PC-9 (cell line): ENCODE results near the gene AGAP2. TPM values are rescaled to one million over a fixed set of nuclear protein-coding genes. Genes with fewer than 3 reads are reported as not detected.

Experiments used
- BruUV-seq: library from RNA; stranded (reverse); fragments of 400-500 nt; replicated peaks from 2 replicates; lab custom pipeline; 2021; lab: Mats Ljungman, UMichigan
- CTCF ChIA-PET: fragments of 300-600 bp; sonication (Branson Sonifier 250); formaldehyde crosslinking; loops from one replicate; lab custom pipeline; 2022; ENCODE audit warnings: antibody characterized with exemption; lab: Charles Lee
- POLR2A ChIA-PET: fragments of 300-600 bp; sonication (Branson Sonifier 250); formaldehyde crosslinking; loops from one replicate; lab custom pipeline; 2022; ENCODE audit warnings: antibody characterized with exemption; ENCODE audit not compliant: unreplicated experiment; lab: Charles Lee
- DNase-seq, 2 experiments: peaks; one replicate each; pipeline versions ENCODE4 v3.0.0 to v3.0.0-alpha.2; 2015 to 2022; ENCODE audit warnings: mixed read lengths in 1 of 2
- H2AFZ ChIP-seq: fragments of 200-600 bp; sonication (generic); 2 replicates; pipeline ENCODE4 v1.8.1; 2017; ENCODE audit warnings: antibody characterized with exemption
- H3F3A ChIP-seq: fragments of 200-600 bp; sonication (generic); 2 replicates; pipeline ENCODE4 v1.8.1; 2017; ENCODE audit warnings: antibody characterized with exemption, mild to moderate bottlenecking, low read depth; ENCODE audit not compliant: insufficient read depth
- H3K27ac ChIP-seq: fragments of 200-600 bp; sonication (generic); 2 replicates; pipeline ENCODE4 v1.6.1; 2016; ENCODE audit warnings: mixed run types
- H3K27me3 ChIP-seq: fragments of 200-600 bp; sonication (generic); 2 replicates; pipeline ENCODE4 v1.6.1; 2016; ENCODE audit warnings: low read depth, mixed run types; ENCODE audit not compliant: insufficient read depth
- H3K36me3 ChIP-seq: fragments of 200-600 bp; sonication (generic); 2 replicates; pipeline ENCODE4 v1.6.1; 2016; ENCODE audit warnings: low read depth, mixed run types
- H3K4me1 ChIP-seq: fragments of 200-600 bp; sonication (generic); replicated peaks from 2 replicates; pipeline ENCODE4 v1.6.1; 2016; ENCODE audit warnings: mixed run types; ENCODE audit not compliant: insufficient read depth
- H3K4me2 ChIP-seq: fragments of 200-600 bp; sonication (generic); 2 replicates; pipeline ENCODE4 v1.6.1; 2017; ENCODE audit warnings: mixed run types
- H3K4me3 ChIP-seq: fragments of 200-600 bp; sonication (generic); 2 replicates; pipeline ENCODE4 v1.6.1; 2016; ENCODE audit warnings: mixed run types
- H3K79me2 ChIP-seq: fragments of 200-600 bp; sonication (generic); 2 replicates; pipeline ENCODE4 v1.6.1; 2017; ENCODE audit warnings: low read depth, mixed run types
- H3K9me2 ChIP-seq: fragments of 200-600 bp; sonication (generic); 2 replicates; pipeline ENCODE4 v1.8.1; 2017; ENCODE audit warnings: mild to moderate bottlenecking; ENCODE audit not compliant: insufficient read depth
- H3K9me3 ChIP-seq: fragments of 200-600 bp; sonication (generic); 2 replicates; pipeline ENCODE4 v1.8.1; 2016; ENCODE audit warnings: low read depth; ENCODE audit not compliant: insufficient read depth
- H4K20me1 ChIP-seq: fragments of 200-600 bp; sonication (generic); 2 replicates; pipeline ENCODE4 v1.8.1; 2017; ENCODE audit not compliant: insufficient read depth
- EZH2 ChIP-seq: fragments of 200-600 bp; sonication (generic); IDR thresholded peaks from 2 replicates; pipeline ENCODE4 v1.8.0; 2017; ENCODE audit warnings: antibody characterized with exemption, low read depth
- intact Hi-C: fragments of 100-400 bp; cut with micrococcal nuclease; formaldehyde crosslinking; loops from one replicate; pipeline ENCODE4 v1.10.0; 2022; ENCODE audit not compliant: unreplicated experiment
- total RNA-seq: library from RNA; stranded (reverse); gene quantifications from 2 replicates; pipeline ENCODE4 v1.2.3, GENCODE V29; 2021
- TF ChIP-seq, protein P1 (sequence below): fragments of 200-600 bp; sonication (generic); conservative IDR thresholded peaks from 2 replicates; pipeline ENCODE4 v1.6.1; 2017; ENCODE audit warnings: mixed run types, antibody characterized with exemption, mild to moderate bottlenecking, moderate library complexity

Gene AGAP2
- total RNA-seq, 1 experiment from 2014 or later: 0.50 TPM

DNA sequence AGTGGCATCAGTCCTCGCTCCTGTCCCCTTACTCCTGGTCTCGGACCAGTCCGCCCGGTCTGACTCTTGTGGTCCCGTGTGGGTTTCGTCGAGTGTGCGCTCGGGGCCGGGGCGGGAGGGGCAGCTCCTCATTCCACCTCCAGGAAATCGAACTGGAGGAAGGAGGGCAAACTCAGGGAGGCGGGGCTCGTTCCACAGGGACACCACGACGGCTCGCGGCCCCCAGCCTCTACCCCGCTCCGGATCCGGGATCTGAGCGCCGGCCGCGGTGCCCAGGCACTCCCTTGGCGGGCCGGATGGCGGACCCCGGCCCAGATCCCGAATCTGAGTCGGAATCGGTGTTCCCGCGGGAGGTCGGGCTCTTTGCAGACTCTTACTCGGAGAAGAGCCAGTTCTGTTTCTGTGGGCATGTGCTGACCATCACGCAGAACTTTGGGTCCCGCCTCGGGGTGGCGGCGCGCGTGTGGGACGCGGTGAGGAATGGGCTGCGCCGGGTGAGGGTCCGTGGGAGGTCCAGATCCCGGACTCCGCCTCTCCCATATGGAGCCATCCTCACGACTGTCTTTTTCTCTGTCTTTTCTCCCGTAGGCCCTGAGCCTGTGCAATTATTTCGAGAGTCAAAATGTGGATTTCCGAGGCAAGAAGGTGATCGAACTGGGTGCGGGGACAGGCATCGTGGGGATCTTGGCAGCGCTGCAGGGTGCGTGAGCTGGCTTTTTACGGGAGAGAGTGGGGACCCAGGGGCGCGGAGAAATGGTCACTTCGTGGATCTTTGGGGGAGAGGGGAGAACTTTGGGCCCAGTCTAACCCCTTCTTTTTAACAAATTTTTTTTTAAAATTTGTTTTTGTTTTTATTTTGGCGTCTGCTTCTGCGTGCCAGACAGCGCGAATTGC, 34.1 kb upstream of the AGAP2 start, which contains the start of gene EEF1AKMT3:
EEF1AKMT3 (plus strand) TSS at position 186 of the 894 bp plus-strand sequence; CDS start at position 297, 111 bp downstream.
- no peak for DNase-seq
- Histone ChIP-seq H3K36me3 (no peaks in the 10 kb centered on the region), H3F3A (peaks cover 3% of the 10 kb centered on the region; the same call in 1 of the 2 replicates), H3K4me1 (peaks cover 8% of the 10 kb centered on the region; the same call in 1 of the 2 replicates), H3K9me2 (no peaks in the 10 kb centered on the region), H3K79me2 (peaks cover 19% of the 10 kb centered on the region), H3K4me2 (peak within 1 kb of the TSS; percentile 84), H3K27me3 (no peaks in the 10 kb centered on the region), H3K9me3 (no peaks in the 10 kb centered on the region), H3K27ac (peak within 1 kb of the TSS; percentile 75), H3K4me3 (peak within 1 kb of the TSS; percentile 68), H2AFZ (peak within 1 kb of the TSS; percentile 94), H4K20me1 (no peaks in the 10 kb centered on the region; the same call in 1 of the 2 replicates)
- TF ChIP-seq EZH2: no peak
- TF ChIP-seq, protein P1, sequence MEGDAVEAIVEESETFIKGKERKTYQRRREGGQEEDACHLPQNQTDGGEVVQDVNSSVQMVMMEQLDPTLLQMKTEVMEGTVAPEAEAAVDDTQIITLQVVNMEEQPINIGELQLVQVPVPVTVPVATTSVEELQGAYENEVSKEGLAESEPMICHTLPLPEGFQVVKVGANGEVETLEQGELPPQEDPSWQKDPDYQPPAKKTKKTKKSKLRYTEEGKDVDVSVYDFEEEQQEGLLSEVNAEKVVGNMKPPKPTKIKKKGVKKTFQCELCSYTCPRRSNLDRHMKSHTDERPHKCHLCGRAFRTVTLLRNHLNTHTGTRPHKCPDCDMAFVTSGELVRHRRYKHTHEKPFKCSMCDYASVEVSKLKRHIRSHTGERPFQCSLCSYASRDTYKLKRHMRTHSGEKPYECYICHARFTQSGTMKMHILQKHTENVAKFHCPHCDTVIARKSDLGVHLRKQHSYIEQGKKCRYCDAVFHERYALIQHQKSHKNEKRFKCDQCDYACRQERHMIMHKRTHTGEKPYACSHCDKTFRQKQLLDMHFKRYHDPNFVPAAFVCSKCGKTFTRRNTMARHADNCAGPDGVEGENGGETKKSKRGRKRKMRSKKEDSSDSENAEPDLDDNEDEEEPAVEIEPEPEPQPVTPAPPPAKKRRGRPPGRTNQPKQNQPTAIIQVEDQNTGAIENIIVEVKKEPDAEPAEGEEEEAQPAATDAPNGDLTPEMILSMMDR: no peak
- intact Hi-C loops: loop anchor here (2.0 kb wide), 1 partner anchor 18 kb away; the partner anchor contains the start of gene MARCHF9
- ChIA-PET CTCF (interaction anchor here (0.7 to 0.9 kb wide), 2 partner anchors 16 to 123 kb away, joined by 3 to 4 read pairs; no protein-coding TSS in a partner anchor), POLR2A (interaction anchor here (0.5 to 0.6 kb wide), 4 partner anchors 11 to 253 kb away, joined by 3 to 13 read pairs (median 4); no protein-coding TSS in a partner anchor)
- BruUV-seq: no TSS peak

DNA sequence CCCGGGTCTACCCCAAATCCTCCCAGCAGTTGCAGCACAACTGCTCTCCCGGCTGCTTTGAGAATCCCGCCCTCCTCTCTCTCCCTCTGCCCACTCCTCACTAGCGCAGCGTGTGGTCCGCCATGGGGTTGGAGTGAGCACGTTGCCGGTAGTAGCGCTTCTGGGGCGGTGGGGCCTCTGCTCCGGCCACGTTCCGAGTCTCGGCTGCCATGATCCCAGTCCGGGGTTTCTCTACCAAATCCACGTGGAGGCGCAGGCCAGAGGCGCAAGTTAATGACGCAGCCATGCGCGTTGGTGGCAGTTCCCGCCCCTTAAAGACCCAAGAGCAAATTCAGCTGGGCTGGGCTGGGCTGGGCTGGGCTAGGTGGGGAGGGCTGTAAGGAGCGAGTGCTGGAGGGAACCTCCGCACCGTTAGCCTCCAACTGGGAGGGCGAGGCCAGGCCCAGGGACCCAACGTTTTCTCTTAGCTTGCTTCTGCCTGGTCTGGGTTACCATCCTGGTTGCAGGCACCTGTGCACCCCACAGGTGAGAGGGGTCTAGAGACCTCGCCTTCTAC, 33.4 kb upstream of the AGAP2 start, which contains the start of gene METTL1:
METTL1 (minus strand) TSS at position 233 of the 556 bp plus-strand sequence; CDS start at position 211, 22 bp downstream.
- Histone ChIP-seq H3K27ac (peak within 1 kb of the TSS; percentile 75), H3K79me2 (peaks cover 19% of the 10 kb centered on the region), H3K9me3 (no peaks in the 10 kb centered on the region), H3K4me1 (peaks cover 8% of the 10 kb centered on the region; the same call in 1 of the 2 replicates), H3F3A (peaks cover 7% of the 10 kb centered on the region; the same call in 1 of the 2 replicates), H4K20me1 (no peaks in the 10 kb centered on the region; the same call in 1 of the 2 replicates), H2AFZ (peak within 1 kb of the TSS; percentile 94), H3K4me3 (peak within 1 kb of the TSS; percentile 68), H3K27me3 (no peaks in the 10 kb centered on the region), H3K36me3 (no peaks in the 10 kb centered on the region), H3K9me2 (no peaks in the 10 kb centered on the region), H3K4me2 (peak within 1 kb of the TSS; percentile 84)
- BruUV-seq: no TSS peak
- ChIA-PET CTCF (interaction anchor here (0.7 to 0.9 kb wide), 2 partner anchors 15 to 123 kb away, joined by 3 to 4 read pairs; no protein-coding TSS in a partner anchor), POLR2A (interaction anchor here (0.5 to 0.6 kb wide), 3 partner anchors 12 to 252 kb away, joined by 3 to 13 read pairs (median 4); no protein-coding TSS in a partner anchor)
- DNase-seq: peak; percentile 89 to 91
- intact Hi-C loops: loop anchor here (2.0 kb wide), 1 partner anchor 17 kb away; the partner anchor contains the start of gene MARCHF9
- TF ChIP-seq, protein P1: no peak
- TF ChIP-seq EZH2: no peak
